ENCODE results near the gene DVL1.

DNA sequence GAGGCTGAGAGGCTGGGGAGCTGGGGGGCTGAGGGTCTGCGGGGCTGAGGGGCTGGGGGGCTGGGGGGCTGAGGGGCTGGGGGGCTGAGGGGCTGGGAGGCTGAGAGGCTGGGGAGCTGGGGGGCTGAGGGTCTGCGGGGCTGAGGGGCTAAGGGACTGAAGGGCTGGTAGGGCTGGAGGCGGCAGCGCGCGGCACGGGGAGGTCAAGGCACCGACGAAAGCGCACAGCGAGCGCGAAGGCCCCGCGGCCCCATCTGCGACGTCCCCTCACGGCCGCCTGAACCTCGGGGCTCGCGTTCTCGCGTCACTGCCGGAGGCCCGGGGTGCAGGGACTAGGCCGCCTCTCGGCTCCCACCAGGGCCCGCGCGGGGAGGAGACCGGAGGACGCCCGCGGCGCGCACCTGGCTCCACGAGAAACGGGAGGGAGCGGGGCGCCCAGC, 25.1 kb downstream of the DVL1 start:
- TF ChIP-seq POLR2A (conservative IDR thresholded peaks at IDR 0.05) = no peak
- no peak for TF ChIP-seq TAF1 (IDR thresholded peaks at IDR 0.05; ENCODE audit: control insufficient read depth, extremely low read depth, insufficient read depth, low read length, severe bottlenecking)
